Psoas muscle (tissue), 8 donors: ENCODE measurements around the gene SUSD2. TPM values are rescaled to one million over a fixed set of nuclear protein-coding genes. Genes with fewer than 3 reads are reported as not detected.

Experiments
- ATAC-seq, 4 donors: fragments of 200-7000 bp; cut with Tn5 transposase; one replicate each; pipeline ENCODE4 v1.9.1; 2020; ENCODE audit warnings: moderate library complexity in 3 of 4, mild to moderate bottlenecking in 2 of 4
- DNase-seq, 2 donors: peaks; one replicate each; pipeline ENCODE4 v3.0.0-alpha.2; 2020
- H3K27ac ChIP-seq: fragments of 200-600 bp; one replicate; pipeline ENCODE4 v1.8.0; 2022
- H3K27me3 ChIP-seq, 3 donors: fragments of 200-600 bp in 1 of 3; one replicate each; pipeline versions ENCODE4 v1.6.1 to v1.8.0; 2013 to 2022; ENCODE audit warnings: low read length in 2 of 3, mild to moderate bottlenecking in 2 of 3, moderate library complexity in 1 of 3; ENCODE audit not compliant: insufficient read depth in 3 of 3
- H3K36me3 ChIP-seq, 2 donors: fragments of 200-600 bp in 1 of 2; one replicate each; pipeline versions ENCODE4 v1.6.1 to v1.8.0; 2013 to 2022; ENCODE audit warnings: low read depth in 1 of 2, mild to moderate bottlenecking in 1 of 2, moderate library complexity in 1 of 2; ENCODE audit not compliant: insufficient read depth in 1 of 2
- H3K4me1 ChIP-seq: fragments of 200-600 bp; one replicate; pipeline ENCODE4 v1.8.0; 2022
- H3K4me3 ChIP-seq: fragments of 200-600 bp; one replicate; pipeline ENCODE4 v1.8.0; 2022; ENCODE audit warnings: mild to moderate bottlenecking
- H3K9me3 ChIP-seq: fragments of 200-600 bp; one replicate; pipeline ENCODE4 v1.8.0; 2022
- CTCF ChIP-seq: fragments of 200-600 bp; IDR thresholded peaks from one replicate; pipeline ENCODE4 v1.8.0; 2022; ENCODE audit warnings: antibody characterized with exemption
- WGBS, 3 donors: extraction: QIAGEN DNeasy Blood & Tissue Kit; methylation state at CpG; one replicate each; pipeline versions ENCODE4 v1.1.6 to v1.1.7; 2013; 5-methylcytosine and 5-hydroxymethylcytosine counted together
- intact Hi-C, 2 donors: fragments of 100-400 bp; cut with DNase I; formaldehyde crosslinking; loops; one replicate each; pipeline versions ENCODE4 v1.11.0 to v1.14.2; 2022
- polyA plus RNA-seq, 3 donors: library from polyadenylated mRNA; stranded (reverse); fragments of 200-250 nt; gene quantifications; one replicate each; pipeline ENCODE4 v1.2.3, GENCODE V29; 2013
- total RNA-seq, 4 donors: library from RNA; stranded (reverse); fragmentation: NEBNext Ultra II Directional in 2 of 4; extraction: Animal tissue kit (Norgen Biotek cat#: 25700) in 2 of 4; gene quantifications; one replicate each; pipeline versions ENCODE4 v1.2.1 to v1.2.4, GENCODE V29; 2021 to 2023
- donor health status: healthy with polysubstance abuse.
- donor health status: DM: no; HTN: no; CAD: no; lungs with moderate emphysema.
- donor health status: Bipolar disorder and iron deficiency.
- donor health status: healthy.
- donor health status: DM: yes; HTN: yes; CAD: no.
- donor health status: DM: no; HTN: no; CAD: no.
- donor health status: DM: no; HTN: no; CAD: no.
- donor health status: DM: yes; HTN: yes; CAD: no.

The SUSD2 gene
- total and polyA plus RNA-seq, 7 donors: 1.1 to 1.8 (median 1.3) TPM

GRCh38 chr22:24137595-24137994 is 43.7 kb upstream of the SUSD2 start:
- DNase-seq (no peak), ATAC-seq (peak in 1 of 4 donors; percentile 23)
- intact Hi-C loops: no loop called here
- 48 to 69% (median 49%) methylated on average over 2 of the region's 2 CpGs for WGBS, 3 donors
- Histone ChIP-seq H3K27me3 (no peaks in the 10 kb centered on the region), H3K36me3 (peaks cover 0 to 36% of the 10 kb centered on the region in 2 donors), H3K4me1 (no peaks in the 10 kb centered on the region), H3K27ac (no peak overlapping the region), H3K9me3 (no peaks in the 10 kb centered on the region), H3K4me3 (no peak overlapping the region)
- TF ChIP-seq CTCF: no peak

DNA sequence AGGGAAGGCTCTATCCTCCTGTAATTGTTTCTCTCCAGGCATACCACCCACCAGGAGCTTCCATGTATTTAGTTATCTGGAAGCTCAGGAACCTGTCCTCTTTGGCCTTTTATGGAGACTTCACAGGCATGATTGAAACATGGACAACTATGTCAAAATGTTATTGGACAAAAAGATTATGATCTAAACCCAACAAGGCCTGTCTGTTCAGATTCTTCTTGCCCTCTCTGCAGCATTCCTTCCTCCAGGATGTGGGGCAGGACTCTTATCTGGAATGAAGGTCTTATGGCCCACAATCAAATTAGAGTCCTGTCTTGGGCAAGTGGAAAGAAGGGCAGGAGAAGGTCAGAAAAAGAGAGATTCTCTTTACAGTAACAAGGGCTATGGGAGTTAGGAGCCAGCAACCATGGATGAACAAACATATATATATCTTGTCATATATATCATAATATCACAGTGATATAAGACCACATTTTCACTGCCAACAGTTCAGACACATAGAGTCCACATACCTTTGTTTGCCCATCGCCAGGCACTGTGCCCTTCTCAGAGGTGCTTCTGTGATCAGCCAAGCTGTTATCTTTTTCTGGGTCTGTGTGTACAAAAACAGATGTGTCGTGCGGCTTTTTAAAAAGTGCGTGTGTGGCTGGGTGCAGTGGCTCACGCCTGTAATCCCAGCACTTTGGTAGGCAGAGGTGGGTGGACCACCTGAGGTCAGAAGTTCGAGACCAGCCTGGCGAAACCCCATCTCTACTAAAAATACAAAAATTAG is 42.5 kb upstream of the SUSD2 start:
- Histone ChIP-seq H3K36me3 (peaks cover 0 to 35% of the 10 kb centered on the region in 2 donors), H3K27ac (no peak overlapping the region), H3K27me3 (no peaks in the 10 kb centered on the region), H3K4me1 (peaks cover 1% of the 10 kb centered on the region), H3K9me3 (no peaks in the 10 kb centered on the region), H3K4me3 (no peak overlapping the region)
- intact Hi-C loops: no loop called here
- no peak for TF ChIP-seq CTCF
- ATAC-seq: no peak
- no peak for DNase-seq
- WGBS, 3 donors: 96 to 99% (median 96%) methylated on average over 7 of the region's 7 CpGs

DNA sequence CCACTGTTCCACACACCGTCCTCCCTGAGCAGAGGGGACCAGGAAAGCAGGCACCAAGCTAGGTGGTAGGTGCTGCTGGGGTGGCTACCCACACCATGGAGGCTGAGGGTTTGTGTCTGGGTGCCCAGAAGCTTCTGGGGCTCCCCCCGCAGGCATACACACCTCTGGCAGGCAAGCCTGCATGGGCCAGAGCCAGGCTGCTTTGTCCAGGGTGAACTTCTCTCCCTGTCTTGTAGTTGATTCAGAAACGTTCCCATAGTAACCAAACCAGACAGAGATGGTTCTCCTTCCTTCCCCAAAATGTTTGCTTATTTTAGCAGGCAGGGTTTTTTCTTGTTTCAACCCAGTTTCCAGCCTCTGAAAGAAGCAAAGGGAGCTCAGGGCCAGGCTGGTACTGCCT is 40.9 kb upstream of the SUSD2 start:
- Histone ChIP-seq H3K27me3 (no peaks in the 10 kb centered on the region), H3K36me3 (peaks cover 0 to 19% of the 10 kb centered on the region in 2 donors), H3K4me3 (no peak overlapping the region), H3K4me1 (peaks cover 5% of the 10 kb centered on the region), H3K9me3 (no peaks in the 10 kb centered on the region), H3K27ac (no peak overlapping the region)
- DNase-seq: no peak
- TF ChIP-seq CTCF: no peak
- intact Hi-C loops: no loop called here
- 77 to 80% (median 79%) methylated on average over 3 of the region's 3 CpGs for WGBS, 3 donors
- no peak for ATAC-seq

DNA sequence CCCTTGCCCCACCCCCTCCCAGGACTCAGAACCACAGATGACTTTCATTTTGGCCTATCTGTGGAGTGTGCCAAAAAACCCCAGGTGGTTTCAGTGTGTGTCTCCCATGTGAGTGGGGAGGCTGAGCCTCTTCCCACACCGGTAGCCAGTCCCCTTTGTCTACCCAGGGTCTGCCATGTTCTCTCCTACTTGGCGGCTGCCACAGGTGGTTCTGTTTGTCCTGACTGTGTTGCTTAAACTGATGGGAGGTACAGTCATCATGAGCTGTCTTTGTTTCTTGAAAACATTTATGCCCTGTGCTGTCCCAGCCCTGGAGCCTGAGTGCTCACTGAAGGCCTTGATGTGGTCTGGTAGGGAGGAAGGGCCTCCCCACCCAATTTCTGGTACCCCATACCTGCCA is 39.7 kb upstream of the SUSD2 start:
- intact Hi-C loops: no loop called here
- H3K27ac ChIP-seq: no peak overlapping the region
- peaks cover 17% of the 10 kb centered on the region for H3K4me1 ChIP-seq

More for the DNA sequence above, 39.7 kb upstream of the SUSD2 start:
- 87 to 97% (median 87%) methylated on average over 2 of the region's 2 CpGs for WGBS, 3 donors
- Histone ChIP-seq H3K36me3 (peaks cover 0 to 10% of the 10 kb centered on the region in 2 donors), H3K9me3 (no peaks in the 10 kb centered on the region), H3K4me3 (no peak overlapping the region), H3K27me3 (no peaks in the 10 kb centered on the region)
- DNase-seq: no peak
- ATAC-seq: no peak
- TF ChIP-seq CTCF: no peak
